CD4-positive, CD25-positive, alpha-beta regulatory T cell (primary cell): ENCODE results near the gene RNF166. TPM values are rescaled to one million over a fixed set of nuclear protein-coding genes. Genes with fewer than 3 reads are reported as not detected.
A peak's percentile ranks its signal among the peaks of the same experiment; 100 is the strongest.

Source experiments
- ATAC-seq, 2 donors: fragments of 150-1000 bp; cut with Tn5 transposase; one replicate each; pipeline ENCODE4 v1.10.0; 2021; ENCODE audit warnings: low read depth in 2 of 2, moderate number of reproducible peaks in 2 of 2, moderate library complexity in 1 of 2
- DNase-seq, 3 donors: peaks; one replicate each; pipeline versions ENCODE4 v3.0.0 to v3.0.0-alpha.2; 2012 to 2022; ENCODE audit warnings: mixed read lengths in 1 of 3
- H3K27ac ChIP-seq: one replicate; pipeline ENCODE4 v1.7.0; 2013; ENCODE audit warnings: mild to moderate bottlenecking, low read length; ENCODE audit not compliant: insufficient read depth, poor library complexity, severe bottlenecking
- H3K27me3 ChIP-seq: one replicate; pipeline ENCODE4 v1.7.0; 2013; ENCODE audit warnings: low read length; ENCODE audit not compliant: control insufficient read depth, insufficient read depth
- H3K36me3 ChIP-seq: one replicate; pipeline ENCODE4 v1.7.0; 2013; ENCODE audit warnings: mild to moderate bottlenecking, low read length, moderate library complexity; ENCODE audit not compliant: control insufficient read depth, insufficient read depth
- H3K4me1 ChIP-seq: 2 replicates; pipeline ENCODE4 v1.7.0; 2013; ENCODE audit warnings: mild to moderate bottlenecking, low read length; ENCODE audit not compliant: insufficient read depth, control insufficient read depth, poor library complexity, severe bottlenecking
- H3K4me3 ChIP-seq: one replicate; pipeline ENCODE4 v1.7.0; 2013; ENCODE audit warnings: low read depth, mild to moderate bottlenecking, low read length, moderate library complexity
- H3K9me3 ChIP-seq, 2 experiments: 1 replicate in 1 of 2; 2 replicates in 1 of 2; pipeline ENCODE4 v1.7.0; 2013; ENCODE audit warnings: low read length in 2 of 2, mild to moderate bottlenecking in 1 of 2, moderate library complexity in 1 of 2; ENCODE audit not compliant: control insufficient read depth in 2 of 2
- H3K27ac Mint-ChIP-seq, 3 donors: one replicate each; pipeline ENCODE4 v1.8.0; 2020 to 2022; ENCODE audit warnings: mild to moderate bottlenecking in 3 of 3, mixed read lengths in 3 of 3, moderate library complexity in 2 of 3
- H3K27me3 Mint-ChIP-seq: one replicate; pipeline ENCODE4 v1.8.0; 2022; ENCODE audit warnings: mild to moderate bottlenecking, mixed read lengths
- H3K36me3 Mint-ChIP-seq: one replicate; pipeline ENCODE4 v1.8.0; 2020; ENCODE audit warnings: mixed read lengths
- H3K4me1 Mint-ChIP-seq, 4 donors: one replicate each; pipeline ENCODE4 v1.8.0; 2020 to 2022; ENCODE audit warnings: mixed read lengths in 4 of 4, mild to moderate bottlenecking in 1 of 4
- H3K4me3 Mint-ChIP-seq, 4 donors: one replicate each; pipeline ENCODE4 v1.8.0; 2020 to 2022; ENCODE audit warnings: mild to moderate bottlenecking in 4 of 4, mixed read lengths in 4 of 4, moderate library complexity in 3 of 4
- H3K9me3 Mint-ChIP-seq, 7 donors: one replicate each; pipeline ENCODE4 v1.8.0; 2020 to 2022; ENCODE audit warnings: mixed read lengths in 7 of 7, mild to moderate bottlenecking in 3 of 7, moderate library complexity in 2 of 7
- polyA plus RNA-seq, 4 donors: library from polyadenylated mRNA; unstranded; fragments of 300-500 nt; fragmentation: Illumina TruSeq; gene quantifications; one replicate each; pipeline ENCODE4 v1.2.3, GENCODE V29; 2021
- total RNA-seq: library from RNA; stranded (reverse); gene quantifications from one replicate; pipeline ENCODE4 v1.2.3, GENCODE V29; 2022

RNF166 gene
- total and polyA plus RNA-seq, 5 donors from 2014 or later = 63.6 to 420 (median 98.0) TPM

DNA sequence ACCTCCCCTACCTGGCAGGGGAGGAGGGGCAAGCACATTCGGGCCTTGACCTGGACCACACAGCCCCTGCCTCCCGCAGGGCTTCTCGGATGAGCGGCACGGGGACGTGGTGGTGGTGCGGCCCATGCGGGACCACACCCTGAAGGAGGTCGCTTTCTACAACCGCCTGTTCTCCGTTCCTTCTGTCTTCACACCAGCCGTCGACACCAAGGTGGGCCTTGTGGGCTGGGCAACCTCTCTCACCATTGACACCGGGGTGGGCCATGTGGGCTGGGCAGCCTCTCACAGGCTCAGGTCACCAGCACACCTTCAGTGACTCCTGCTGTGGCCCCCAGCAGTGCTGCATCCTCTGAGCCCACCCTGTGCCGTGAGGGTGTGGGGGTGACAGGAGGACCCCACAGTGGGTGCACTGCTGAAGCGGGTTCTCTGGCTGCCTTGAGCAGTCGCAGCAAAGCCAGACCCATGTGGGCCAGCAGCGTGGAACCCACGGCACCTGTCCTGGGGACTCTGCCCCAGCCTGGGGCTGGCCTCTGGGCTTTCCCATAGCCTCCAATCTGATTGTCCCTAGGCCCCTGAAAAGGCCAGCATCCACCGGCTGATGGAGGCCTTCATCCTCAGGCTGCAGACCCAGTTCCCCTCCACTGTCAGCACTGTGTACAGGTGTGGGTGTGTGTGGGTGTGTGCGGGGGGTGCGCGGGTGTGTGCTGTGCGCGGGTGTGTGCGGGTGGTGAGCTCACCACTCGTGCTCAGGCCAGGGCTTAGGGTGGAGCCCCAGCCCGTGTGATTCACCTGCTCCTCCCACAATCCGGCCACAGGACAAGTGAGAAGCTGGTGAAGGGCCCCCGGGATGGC lies 7.6 kb upstream of the RNF166 start:
- no peak overlapping the region for H3K4me3 ChIP-seq
- no peaks in the 10 kb centered on the region for H3K9me3 ChIP-seq
- ATAC-seq = no peak
- no peak for DNase-seq
- Mint-ChIP-seq H3K27me3 (no peaks in the 10 kb centered on the region), H3K4me1 (peaks cover 0 to 4% (median 0%) of the 10 kb centered on the region in 4 donors), H3K27ac (no peak overlapping the region), H3K9me3 (no peaks in the 10 kb centered on the region), H3K36me3 (peaks cover 5% of the 10 kb centered on the region), H3K4me3 (no peak overlapping the region)
- no peak overlapping the region for H3K27ac ChIP-seq
- H3K36me3 ChIP-seq = peaks cover 45% of the 10 kb centered on the region
- H3K4me1 ChIP-seq = peaks cover 4% of the 10 kb centered on the region
- H3K27me3 ChIP-seq = no peaks in the 10 kb centered on the region

- peaks cover 0 to 7% (median 0%) of the 10 kb centered on the region in 4 donors for H3K4me1 Mint-ChIP-seq
- H3K9me3 ChIP-seq = no peaks in the 10 kb centered on the region
- H3K4me3 ChIP-seq = no peak overlapping the region
- DNase-seq (no peak), ATAC-seq (no peak)
- H3K27ac Mint-ChIP-seq = no peak overlapping the region
- H3K4me3 Mint-ChIP-seq = no peak overlapping the region
- H3K27me3 Mint-ChIP-seq = no peaks in the 10 kb centered on the region
- H3K36me3 ChIP-seq = peaks cover 39% of the 10 kb centered on the region
- no peak overlapping the region for H3K27ac ChIP-seq
- H3K27me3 ChIP-seq = no peaks in the 10 kb centered on the region
- no peaks in the 10 kb centered on the region for H3K9me3 Mint-ChIP-seq
- peaks cover 4% of the 10 kb centered on the region for H3K4me1 ChIP-seq
- peaks cover 5% of the 10 kb centered on the region for H3K36me3 Mint-ChIP-seq
Observed at GRCh38 chr16:88713054-88713453, 6.8 kb upstream of the RNF166 start.

GRCh38 chr16:88712362-88712979 lies 6.3 kb upstream of the RNF166 start:
- Mint-ChIP-seq H3K4me1 (peaks cover 0 to 9% (median 1%) of the 10 kb centered on the region in 4 donors), H3K4me3 (no peak overlapping the region), H3K27me3 (no peaks in the 10 kb centered on the region), H3K27ac (no peak overlapping the region), H3K9me3 (no peaks in the 10 kb centered on the region), H3K36me3 (peaks cover 5% of the 10 kb centered on the region)
- no peaks in the 10 kb centered on the region for H3K9me3 ChIP-seq
- no peak overlapping the region for H3K4me3 ChIP-seq
- DNase-seq (no peak), ATAC-seq (no peak)
- no peak overlapping the region for H3K27ac ChIP-seq
- H3K36me3 ChIP-seq = peaks cover 33% of the 10 kb centered on the region
- H3K27me3 ChIP-seq = no peaks in the 10 kb centered on the region
- peaks cover 6% of the 10 kb centered on the region for H3K4me1 ChIP-seq

DNA sequence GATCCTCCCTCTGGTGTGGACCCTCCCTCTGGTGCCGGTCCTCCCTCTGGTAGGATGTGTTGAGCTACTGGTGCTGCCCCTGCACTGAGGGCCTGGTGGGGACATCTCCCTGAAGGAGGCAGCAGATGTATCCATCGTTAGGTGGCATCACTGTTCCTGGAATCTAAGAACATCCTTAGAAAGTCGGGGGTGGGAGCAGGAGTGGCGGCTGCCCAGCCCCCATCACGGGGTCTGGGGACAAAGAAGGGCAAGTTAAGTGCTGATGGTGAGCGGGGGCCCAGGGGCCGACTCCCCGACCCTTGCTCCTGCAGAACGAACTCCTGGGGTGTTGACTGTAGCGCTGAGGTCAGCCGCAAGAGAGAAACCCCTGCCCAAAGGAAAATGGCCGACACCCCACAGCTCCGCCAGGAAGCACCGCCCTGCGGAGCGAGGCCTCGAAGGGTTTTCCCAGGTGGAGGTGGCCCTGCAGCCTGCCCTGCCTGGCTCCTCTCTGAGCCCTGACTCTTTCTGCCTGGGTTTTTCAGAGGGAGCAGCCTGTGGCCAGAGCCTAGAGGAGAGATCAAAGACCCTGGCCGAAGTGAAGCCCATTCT lies 5.6 kb upstream of the RNF166 start:
- ATAC-seq (no peak), DNase-seq (no peak)
- H3K4me3 Mint-ChIP-seq = peak overlapping the region in 1 of 4 donors; percentile 7
- H3K9me3 Mint-ChIP-seq = no peaks in the 10 kb centered on the region
- no peak overlapping the region for H3K4me3 ChIP-seq
- no peaks in the 10 kb centered on the region for H3K27me3 ChIP-seq
- H3K27me3 Mint-ChIP-seq = no peaks in the 10 kb centered on the region
- H3K4me1 ChIP-seq = peaks cover 12% of the 10 kb centered on the region
- no peak overlapping the region for H3K27ac ChIP-seq
- no peaks in the 10 kb centered on the region for H3K36me3 Mint-ChIP-seq
- H3K27ac Mint-ChIP-seq = no peak overlapping the region
- peaks cover 27% of the 10 kb centered on the region for H3K36me3 ChIP-seq
- no peaks in the 10 kb centered on the region for H3K9me3 ChIP-seq
- peaks cover 5 to 15% (median 7%) of the 10 kb centered on the region in 4 donors for H3K4me1 Mint-ChIP-seq

DNA sequence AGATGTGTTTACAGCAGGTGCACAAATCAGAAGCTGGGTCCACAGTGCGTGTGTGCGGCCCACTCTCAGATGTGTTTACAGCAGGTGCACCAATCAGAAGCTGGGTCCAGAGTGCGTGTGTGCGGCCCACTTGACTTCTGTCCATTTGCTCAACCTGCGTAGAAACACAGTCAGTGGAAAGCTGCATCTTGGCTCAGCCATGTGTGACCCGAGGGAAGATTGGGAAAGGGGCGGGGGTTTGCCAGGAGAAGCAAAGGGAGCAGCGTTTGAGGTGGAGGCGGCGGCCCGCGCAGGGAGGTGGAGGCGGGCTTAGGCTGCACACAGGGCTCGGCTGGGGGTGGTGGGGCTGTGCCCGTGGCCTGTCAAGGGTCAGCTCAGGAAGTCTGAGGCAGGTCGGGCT lies 4.3 kb upstream of the RNF166 start:
- Histone ChIP-seq H3K27ac (no peak overlapping the region), H3K9me3 (no peaks in the 10 kb centered on the region), H3K36me3 (peaks cover 15% of the 10 kb centered on the region), H3K27me3 (no peaks in the 10 kb centered on the region), H3K4me3 (no peak overlapping the region), H3K4me1 (peaks cover 17% of the 10 kb centered on the region)
- Mint-ChIP-seq H3K27ac (peak overlapping the region in 1 of 3 donors; percentile 62), H3K27me3 (no peaks in the 10 kb centered on the region), H3K4me1 (peaks cover 5 to 17% (median 7%) of the 10 kb centered on the region in 4 donors), H3K9me3 (no peaks in the 10 kb centered on the region), H3K4me3 (peak overlapping the region in 1 of 4 donors; percentile 79), H3K36me3 (no peaks in the 10 kb centered on the region)
- no peak for DNase-seq
- no peak for ATAC-seq

DNA sequence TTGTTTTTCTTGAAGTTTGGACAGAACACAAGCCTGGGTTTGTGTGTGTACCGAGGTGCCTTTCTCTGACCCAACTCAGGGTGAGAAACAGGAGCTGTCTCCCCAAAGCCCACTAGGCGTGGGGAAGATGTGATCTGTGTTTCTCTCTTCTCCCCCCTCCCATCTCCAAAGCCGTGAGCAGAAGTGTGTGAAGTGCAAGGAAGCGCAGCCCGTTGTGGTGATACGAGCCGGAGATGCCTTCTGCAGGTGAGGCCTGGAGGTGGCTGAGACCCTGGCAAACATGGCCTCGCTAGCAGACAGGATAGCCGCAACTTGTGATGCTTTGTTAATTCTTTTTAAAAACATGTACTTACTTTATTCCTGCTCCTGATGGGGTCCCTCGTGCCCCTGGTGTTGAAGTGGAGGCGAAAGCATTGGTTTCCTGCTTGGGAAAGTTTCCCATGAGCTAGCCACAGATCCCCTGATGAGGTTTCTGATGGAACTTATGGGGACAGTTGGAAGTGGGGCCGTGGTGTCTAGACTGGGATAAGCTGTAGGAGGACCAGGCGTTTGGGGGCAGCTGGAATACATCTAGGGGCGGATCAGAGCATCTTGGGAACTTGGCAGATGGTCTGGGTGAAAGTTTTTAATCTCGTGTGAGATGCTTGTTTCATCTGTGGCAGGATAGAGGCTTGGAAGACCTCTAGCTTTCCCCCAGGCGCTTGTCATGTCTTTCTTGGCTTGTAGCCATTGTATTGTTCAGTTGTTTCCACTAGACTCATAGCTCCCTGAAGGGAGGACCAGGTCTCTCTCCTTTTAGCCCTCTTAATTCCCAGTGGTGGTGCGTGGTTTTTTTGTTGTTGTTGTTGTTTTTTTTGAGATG lies 988 bp upstream of the RNF166 start:
- Mint-ChIP-seq H3K27me3 (peaks cover 5% of the 10 kb centered on the region), H3K27ac (peak overlapping the region; percentile 43 to 90 (median 86)), H3K9me3 (peaks cover 0 to 1% (median 0%) of the 10 kb centered on the region in 7 donors), H3K36me3 (peaks cover 5% of the 10 kb centered on the region), H3K4me1 (peaks cover 6 to 48% (median 19%) of the 10 kb centered on the region in 4 donors), H3K4me3 (peak overlapping the region; percentile 12 to 92 (median 80))
- no peaks in the 10 kb centered on the region for H3K9me3 ChIP-seq
- H3K36me3 ChIP-seq = no peaks in the 10 kb centered on the region
- ATAC-seq (no peak), DNase-seq (no peak)
- peak overlapping the region; percentile 92 for H3K27ac ChIP-seq
- no peaks in the 10 kb centered on the region for H3K27me3 ChIP-seq
- peaks cover 49% of the 10 kb centered on the region for H3K4me1 ChIP-seq
- H3K4me3 ChIP-seq = peak overlapping the region; percentile 80

GRCh38 chr16:88705801-88706228 lies 393 bp downstream of the RNF166 start:
- H3K36me3 ChIP-seq = no peaks in the 10 kb centered on the region
- DNase-seq = peak in 1 of 3 donors; percentile 22

More at GRCh38 chr16:88705801-88706228, 393 bp downstream of the RNF166 start:
- Histone ChIP-seq H3K27ac (peak overlapping the region; percentile 92), H3K27me3 (no peaks in the 10 kb centered on the region), H3K9me3 (no peaks in the 10 kb centered on the region), H3K4me1 (peaks cover 59% of the 10 kb centered on the region), H3K4me3 (peak overlapping the region; percentile 89)
- Mint-ChIP-seq H3K9me3 (peaks cover 0 to 3% (median 0%) of the 10 kb centered on the region in 7 donors), H3K36me3 (peaks cover 5% of the 10 kb centered on the region), H3K27me3 (peaks cover 5% of the 10 kb centered on the region), H3K27ac (peak overlapping the region; percentile 95 to 98 (median 97)), H3K4me1 (peaks cover 6 to 56% (median 19%) of the 10 kb centered on the region in 4 donors), H3K4me3 (peak overlapping the region; percentile 94 to 100 (median 96))
- ATAC-seq = no peak
